CD4-positive, alpha-beta T cell treated with Interferon alpha-2 for 1 hour (primary cell): Measurements from ENCODE around the gene CRB1.

Experiments used
- DNase-seq, 2 donors: peaks; one replicate each; pipeline ENCODE4 v3.0.0-alpha.2; 2020 to 2022

Gene CRB1

DNA sequence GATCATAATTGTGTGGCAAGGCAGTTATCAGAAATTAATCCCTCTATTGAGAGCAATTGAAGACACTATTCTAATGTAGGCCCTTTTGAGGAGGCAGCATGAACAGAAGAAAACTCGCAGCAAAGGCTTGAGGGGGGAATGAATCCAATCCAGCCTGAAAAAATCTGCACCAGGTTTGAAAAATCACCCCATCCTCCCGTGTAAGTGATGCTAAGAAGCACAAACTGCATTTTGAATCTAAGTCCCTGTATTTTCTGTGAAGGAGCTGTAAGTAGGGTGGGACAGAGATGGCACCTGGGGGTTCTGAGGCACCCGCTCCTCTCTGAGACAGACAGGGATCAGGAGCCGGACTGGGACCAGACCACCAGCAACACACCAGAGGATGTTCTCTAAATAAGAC, at the start of gene CRB1:
CRB1 (plus strand) TSS at position 241 of the 400 bp plus-strand sequence. CDS start 161 bp downstream, outside the sequence.
- no peak for DNase-seq

GRCh38 chr1:197218857-197219256, 49.2 kb upstream of the CRB1 start:
- no peak for DNase-seq

DNA sequence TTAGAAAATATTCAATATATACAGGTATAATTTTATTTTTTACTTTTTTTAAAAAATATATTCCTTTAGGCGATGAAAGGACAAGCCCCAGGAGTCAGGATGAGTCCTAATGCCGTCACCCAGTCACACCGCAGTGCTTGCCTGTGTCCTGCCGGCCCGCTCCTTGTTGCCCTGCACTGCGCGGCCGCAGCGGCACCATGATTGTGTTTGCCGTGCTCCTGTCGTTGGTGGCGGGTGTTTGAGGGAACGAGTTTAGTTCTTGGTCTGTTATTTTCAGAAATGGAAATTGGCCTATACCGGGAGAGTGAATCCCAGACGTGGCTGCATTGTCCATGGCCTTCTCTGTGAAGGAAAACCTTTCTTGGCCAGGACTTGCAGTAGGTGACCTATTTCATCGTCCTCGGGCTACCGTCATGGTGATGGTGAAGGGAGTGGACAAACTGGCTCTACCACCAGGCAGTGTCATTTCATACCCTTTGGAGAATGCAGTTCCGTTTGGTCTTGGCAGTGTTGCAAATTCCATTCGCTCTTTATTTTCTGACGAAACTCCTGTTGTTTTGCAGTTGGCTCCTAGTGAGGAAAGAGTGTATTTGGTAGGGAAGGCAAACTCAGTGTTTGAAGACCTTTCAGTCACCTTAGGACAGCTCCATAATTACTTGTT, 45.9 kb upstream of the CRB1 start:
- DNase-seq, result no peak

DNA sequence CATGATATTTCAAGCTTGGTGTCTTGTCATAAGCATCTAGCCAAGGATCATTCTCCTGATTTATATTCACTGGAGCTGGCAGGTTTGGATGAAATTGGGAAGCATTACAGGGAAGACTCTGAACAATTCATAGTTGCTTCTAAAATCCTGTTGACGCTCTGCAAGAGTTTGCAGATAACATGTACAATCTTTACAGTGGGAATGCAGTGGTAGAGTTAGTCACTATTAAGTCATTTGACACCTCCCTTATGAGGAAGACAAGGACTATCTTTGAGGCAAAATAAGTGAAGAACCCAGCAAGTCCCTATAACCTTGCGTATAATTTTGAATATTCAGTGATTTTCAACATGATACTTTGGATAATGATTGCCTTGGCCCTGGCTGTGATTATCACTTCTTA, 45.3 kb upstream of the CRB1 start:
- DNase-seq, result no peak

- no peak for DNase-seq
These were observed 43.9 kb upstream of the CRB1 start for GRCh38 chr1:197224160-197224559.

DNA sequence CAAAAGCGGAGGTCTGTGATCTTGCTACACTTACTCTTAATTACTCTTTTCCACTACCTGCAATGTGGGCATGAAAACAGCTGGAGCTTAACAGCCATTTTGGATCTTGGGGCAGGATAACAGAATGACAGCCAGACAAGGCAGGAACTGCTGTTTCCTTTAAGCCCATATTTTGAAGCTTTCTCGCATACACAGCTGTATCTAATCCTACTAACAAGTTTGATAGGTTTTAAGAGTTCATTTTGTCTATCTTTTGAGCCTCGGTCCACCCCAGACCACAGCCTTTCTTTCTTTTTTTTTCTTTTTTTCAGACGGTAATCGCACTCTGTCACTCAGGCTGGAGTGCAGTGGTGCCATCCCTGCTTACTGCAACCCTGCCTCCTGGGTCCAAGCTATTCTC, 42.4 kb upstream of the CRB1 start:
- DNase-seq, result no peak

- DNase-seq, result no peak
These were observed 33.5 kb upstream of the CRB1 start for GRCh38 chr1:197234581-197234980.

DNA sequence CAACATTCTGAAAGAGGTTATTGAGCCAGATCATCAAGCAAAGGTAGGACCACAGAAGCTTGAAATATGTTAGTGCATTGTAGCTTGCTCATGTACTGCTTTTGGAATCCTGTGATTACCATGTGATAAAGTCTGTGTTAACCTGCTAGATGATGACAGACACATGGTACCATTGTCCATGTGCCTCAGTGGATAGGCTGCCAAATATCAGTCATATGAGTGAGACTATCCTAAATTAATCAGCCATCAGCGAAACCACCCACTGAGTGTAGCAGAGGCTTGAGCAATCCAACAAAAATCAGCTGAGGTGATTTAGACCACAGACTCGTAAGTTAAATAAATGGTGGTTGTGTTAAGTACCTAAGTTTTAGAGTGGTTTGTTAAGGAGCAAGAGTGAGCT, 32.7 kb upstream of the CRB1 start:
- DNase-seq, result no peak

DNA sequence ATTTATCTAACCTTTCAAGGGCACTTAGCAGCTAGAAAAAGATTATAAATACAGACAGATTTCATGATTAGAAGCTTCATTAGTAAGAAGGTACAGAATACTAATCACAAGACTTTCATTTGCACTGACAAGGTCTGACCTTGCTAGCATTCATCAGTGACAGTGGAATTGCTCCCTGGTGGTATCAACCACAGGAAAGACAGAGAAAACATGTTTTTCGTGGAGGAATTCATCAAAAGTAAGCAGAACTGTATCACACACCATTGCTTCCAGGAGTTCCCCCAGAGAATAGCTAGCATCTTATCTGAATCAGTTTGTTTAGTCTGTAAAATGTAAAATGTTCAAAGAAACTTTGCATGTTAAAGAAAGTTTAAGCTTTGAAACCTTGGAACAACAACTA, 20.6 kb upstream of the CRB1 start:
- no peak for DNase-seq

DNA sequence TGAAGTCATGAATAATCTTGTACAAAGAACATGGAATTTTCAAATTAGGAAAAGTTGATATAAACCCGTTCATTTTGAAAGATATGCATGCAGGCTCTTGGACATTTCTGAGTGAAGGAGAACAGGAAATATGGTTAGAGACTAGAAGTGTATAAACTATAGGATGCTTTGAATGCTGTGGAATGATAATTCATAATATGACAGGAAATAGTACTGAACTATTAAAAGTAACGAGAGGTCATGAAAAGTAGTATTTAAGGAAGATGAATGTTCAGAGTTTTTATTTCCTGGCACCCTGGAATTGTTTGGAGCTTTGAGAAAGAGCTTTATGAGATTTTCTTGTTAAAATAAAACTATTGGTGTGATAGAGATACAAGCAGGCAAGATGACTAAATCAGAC, 18.7 kb upstream of the CRB1 start:
- DNase-seq, result no peak

DNA sequence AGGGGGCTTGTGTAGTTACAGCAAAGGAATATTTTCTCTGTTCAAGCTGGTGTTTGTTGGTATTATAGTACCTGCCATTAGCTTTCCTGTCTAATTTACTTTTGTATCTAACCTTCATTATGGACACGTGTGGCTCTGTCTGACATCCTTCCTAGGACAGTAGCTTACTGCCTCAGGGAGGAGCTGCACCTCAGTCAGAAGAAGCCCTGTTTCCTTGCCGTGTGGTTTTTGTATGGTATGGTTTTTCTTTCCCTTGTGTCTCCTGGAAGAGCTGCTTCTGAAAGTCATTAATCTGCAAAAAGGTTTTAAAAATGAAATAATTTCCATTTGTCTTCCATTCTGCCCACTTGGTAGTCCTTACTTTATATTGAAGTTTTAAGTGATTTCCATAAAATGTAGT, 17.4 kb upstream of the CRB1 start:
- DNase-seq, result no peak

DNA sequence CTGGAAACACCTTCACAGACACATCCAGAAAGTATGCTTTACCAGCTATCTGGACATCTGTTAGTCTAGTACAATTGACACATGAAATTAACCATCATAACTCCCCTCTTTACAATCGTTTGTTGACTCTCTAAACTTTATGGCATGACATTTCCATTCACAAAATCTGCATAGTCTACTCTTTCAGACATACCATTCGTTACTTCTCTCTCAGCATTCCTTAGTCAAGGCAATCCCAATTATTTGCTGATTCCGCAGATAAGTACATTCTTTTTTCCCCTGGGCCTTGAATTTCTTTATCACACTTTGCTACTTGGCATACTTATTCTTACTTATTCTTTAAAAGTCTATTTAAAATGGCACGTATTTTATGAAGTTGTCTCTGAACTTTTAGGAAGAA, 15.1 kb upstream of the CRB1 start:
- no peak for DNase-seq

DNA sequence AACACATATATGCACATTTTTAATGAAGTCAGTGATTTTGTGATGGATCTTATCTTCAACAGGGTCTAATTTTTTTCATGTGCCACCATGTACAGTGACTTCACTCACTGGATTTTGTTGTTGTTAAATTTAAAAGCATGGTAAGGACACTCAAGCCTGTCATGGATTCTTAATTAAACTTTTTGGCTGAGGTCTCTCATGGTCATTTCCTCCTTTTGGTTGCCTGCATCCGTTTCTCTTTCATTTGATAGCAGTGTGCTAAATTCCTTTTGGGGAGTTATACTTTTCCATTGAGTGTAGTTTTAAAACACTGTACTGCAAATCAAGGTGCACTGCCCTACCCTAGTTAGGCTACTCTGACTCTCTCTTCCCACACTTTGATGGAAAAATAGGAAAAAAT, 13.2 kb upstream of the CRB1 start:
- no peak for DNase-seq

GRCh38 chr1:197264936-197265567, 3.0 kb upstream of the CRB1 start:
- no peak for DNase-seq

DNA sequence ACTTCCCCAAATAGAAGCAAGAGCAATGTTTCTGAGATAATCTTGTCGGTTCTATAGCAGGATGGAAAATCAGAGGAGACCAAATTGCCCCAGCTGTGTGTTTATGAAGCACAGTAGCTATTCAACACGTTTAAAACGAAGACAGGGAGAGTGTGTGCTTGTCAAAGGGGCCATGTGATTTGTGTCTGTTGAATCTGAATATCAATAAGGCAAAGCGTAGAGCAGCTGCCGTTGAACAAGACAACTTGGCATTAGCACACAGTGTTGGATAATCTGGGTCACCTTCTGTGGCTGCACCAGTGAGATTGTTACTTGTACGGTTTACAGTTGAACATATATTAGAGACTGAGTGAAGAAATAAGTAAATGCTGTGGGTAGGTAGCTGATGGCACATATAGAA, 1.0 kb downstream of the CRB1 start:
- DNase-seq, result no peak

GRCh38 chr1:197272791-197273190, 4.7 kb downstream of the CRB1 start:
- DNase-seq, result no peak

GRCh38 chr1:197277166-197277565, 9.1 kb downstream of the CRB1 start:
- no peak for DNase-seq

DNA sequence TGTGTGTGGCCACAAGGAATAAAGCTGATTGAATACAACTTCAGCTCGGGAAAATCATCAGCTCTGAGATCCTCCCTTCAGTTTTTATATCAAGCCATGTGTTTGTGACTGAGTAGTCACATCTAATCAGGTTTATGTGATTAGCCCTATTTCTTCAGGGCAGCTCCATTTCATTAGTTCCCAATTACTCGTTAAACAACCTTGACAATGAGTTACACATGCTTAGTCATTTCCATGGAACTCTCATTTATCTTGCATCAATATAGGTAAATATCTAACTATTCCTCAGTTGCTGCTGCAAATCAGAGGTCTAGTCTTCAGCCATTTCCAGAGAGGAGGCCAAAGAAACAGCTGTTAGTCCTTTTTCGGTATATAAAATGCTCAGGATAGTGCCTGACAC, 16.3 kb downstream of the CRB1 start:
- DNase-seq, result no peak

DNA sequence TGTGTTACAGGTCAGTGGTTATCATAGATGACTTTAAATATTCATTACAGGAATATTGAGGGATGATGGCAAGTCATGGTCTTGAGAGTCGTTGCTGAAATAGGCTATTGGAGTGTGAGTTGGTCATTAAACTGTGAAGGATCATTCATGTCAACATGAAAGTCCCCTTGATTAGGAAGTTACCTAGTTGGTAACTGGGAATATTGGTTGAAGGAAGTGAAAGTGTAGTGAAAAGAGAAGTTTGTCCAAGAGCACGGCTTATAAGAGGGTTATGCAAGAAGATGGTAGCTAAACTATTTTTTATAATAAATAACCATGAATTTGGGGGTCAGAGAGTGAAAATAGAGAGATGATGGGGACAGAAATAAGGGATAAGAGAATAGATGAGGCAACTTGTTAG, 16.9 kb downstream of the CRB1 start:
- DNase-seq, result no peak

- no peak for DNase-seq
These were observed 17.6 kb downstream of the CRB1 start for GRCh38 chr1:197285526-197286205.

- no peak for DNase-seq
These were observed 18.6 kb downstream of the CRB1 start for GRCh38 chr1:197286634-197287033.

DNA sequence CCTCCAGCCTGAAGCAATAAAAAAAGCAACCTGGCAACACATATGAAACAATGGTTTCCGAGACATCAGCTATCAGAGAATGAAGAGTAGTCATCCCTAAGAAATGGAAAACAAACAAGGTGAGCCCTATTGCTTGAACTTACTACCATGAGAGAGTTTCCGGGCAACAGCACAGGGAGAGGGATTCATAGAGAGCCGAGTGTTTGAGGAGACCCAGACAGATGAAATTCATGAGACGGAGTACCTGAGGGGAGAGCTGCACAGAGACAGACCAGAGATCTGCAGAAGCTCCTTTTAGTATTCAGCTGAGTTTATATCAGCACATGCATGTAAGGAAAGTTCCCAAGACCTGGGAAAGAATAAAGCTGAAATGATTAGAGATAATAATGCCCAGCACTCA, 19.8 kb downstream of the CRB1 start:
- no peak for DNase-seq

GRCh38 chr1:197302775-197303174, 34.7 kb downstream of the CRB1 start:
- DNase-seq, result no peak

DNA sequence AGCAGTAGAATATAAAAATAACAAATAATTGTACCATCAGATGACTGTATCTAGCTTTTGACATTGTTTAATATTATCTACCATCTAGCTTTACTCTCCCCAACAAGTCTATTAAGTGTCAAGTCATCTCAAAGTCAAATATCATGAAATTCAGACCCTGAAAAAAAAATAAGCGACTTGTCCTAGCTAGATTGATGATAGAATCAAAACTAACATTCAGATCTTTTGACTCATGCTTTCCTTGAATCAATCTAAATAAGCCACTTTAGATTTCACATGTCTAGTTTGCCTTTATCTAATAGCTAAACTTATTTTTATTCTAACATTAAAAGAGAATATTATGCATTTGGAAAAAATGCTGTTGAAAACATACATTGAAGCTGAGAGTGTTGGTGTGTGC, 35.4 kb downstream of the CRB1 start:
- DNase-seq, result no peak
